A673 (cell line): ENCODE measurements around the gene SLC41A3.

ENCODE experiments used
- EZH2 ChIP-seq: fragments of 200-600 bp; sonication (generic); IDR thresholded peaks from 2 replicates; pipeline ENCODE4 v1.6.1; 2017; ENCODE audit warnings: borderline replicate concordance, low read depth, mild to moderate bottlenecking, mixed read lengths, antibody characterized with exemption, low read length; ENCODE audit not compliant: poor library complexity, severe bottlenecking
- TF ChIP-seq, protein P1 (sequence below): fragments of 300-800, 200-600 bp; sonication (generic); conservative IDR thresholded peaks from 2 replicates; pipeline ENCODE4 v1.5.1; 2017; ENCODE audit warnings: low read depth, mild to moderate bottlenecking, antibody characterized with exemption, low read length, moderate library complexity, mixed read lengths

DNA sequence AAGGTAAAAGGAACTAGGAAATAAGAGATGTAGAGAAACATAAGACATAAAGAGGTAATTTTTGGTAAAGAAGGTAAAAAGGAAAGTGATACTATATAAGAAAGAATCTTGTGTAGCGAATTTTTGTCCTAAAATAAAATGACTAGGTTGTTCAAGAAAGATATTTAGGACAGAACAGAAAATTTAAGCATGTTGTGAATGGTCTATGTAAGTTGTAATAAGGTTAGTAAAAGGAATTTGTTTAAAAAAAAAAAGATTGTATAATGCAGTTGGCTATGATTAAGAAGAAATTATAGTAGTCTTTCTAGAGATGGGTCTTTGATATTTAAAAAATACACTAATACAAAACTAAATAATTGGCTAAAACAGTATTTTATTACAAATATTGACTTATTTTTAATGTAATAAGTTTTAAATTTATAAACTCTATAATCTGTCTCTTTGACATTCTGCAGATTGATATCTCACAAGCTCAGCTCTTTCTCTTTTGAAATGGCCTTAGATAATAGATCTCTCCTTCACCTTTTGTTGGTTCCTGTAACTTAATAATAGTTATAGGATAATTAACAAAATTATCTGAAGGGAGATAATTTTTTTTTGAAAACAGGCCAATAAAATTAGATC, 3.7 kb upstream of the SLC41A3 start:
- TF ChIP-seq, protein P1, sequence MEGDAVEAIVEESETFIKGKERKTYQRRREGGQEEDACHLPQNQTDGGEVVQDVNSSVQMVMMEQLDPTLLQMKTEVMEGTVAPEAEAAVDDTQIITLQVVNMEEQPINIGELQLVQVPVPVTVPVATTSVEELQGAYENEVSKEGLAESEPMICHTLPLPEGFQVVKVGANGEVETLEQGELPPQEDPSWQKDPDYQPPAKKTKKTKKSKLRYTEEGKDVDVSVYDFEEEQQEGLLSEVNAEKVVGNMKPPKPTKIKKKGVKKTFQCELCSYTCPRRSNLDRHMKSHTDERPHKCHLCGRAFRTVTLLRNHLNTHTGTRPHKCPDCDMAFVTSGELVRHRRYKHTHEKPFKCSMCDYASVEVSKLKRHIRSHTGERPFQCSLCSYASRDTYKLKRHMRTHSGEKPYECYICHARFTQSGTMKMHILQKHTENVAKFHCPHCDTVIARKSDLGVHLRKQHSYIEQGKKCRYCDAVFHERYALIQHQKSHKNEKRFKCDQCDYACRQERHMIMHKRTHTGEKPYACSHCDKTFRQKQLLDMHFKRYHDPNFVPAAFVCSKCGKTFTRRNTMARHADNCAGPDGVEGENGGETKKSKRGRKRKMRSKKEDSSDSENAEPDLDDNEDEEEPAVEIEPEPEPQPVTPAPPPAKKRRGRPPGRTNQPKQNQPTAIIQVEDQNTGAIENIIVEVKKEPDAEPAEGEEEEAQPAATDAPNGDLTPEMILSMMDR: no peak
- no peak for TF ChIP-seq EZH2
